GM12878 (cell line): ENCODE measurements around the gene LPCAT4. TPM values are rescaled to one million over a fixed set of nuclear protein-coding genes. Genes with fewer than 3 reads are reported as not detected.

Experiments used
- ATAC-seq: fragments of 200-7000 bp; cut with Tn5 transposase; 3 replicates; pipeline ENCODE4 v1.9.1; 2020; ENCODE audit warnings: mild to moderate bottlenecking, moderate library complexity
- BruUV-seq: library from RNA; stranded (reverse); fragments of 400-500 nt; replicated peaks from 2 replicates; lab custom pipeline; 2021; lab: Mats Ljungman, UMichigan
- CTCF ChIA-PET: fragments of 300-600 bp; sonication (Branson Sonifier 250); formaldehyde crosslinking; extraction: SDS; loops from one replicate; lab custom pipeline; 2021; ENCODE audit warnings: inconsistent platforms; lab: Yijun Ruan, JAX
- POLR2A ChIA-PET: fragments of 350-600 bp; formaldehyde crosslinking; extraction: SDS; loops from one replicate; lab custom pipeline; 2021; ENCODE audit warnings: inconsistent platforms; lab: Charles Lee
- RAD21 ChIA-PET: fragments of 300-600 bp; sonication (Branson Sonifier 250); formaldehyde crosslinking; loops from one replicate; lab custom pipeline; 2023; ENCODE audit warnings: antibody characterized with exemption; ENCODE audit not compliant: unreplicated experiment; lab: Charles Lee
- SMC1A ChIA-PET: fragments of 300-600 bp; sonication (Branson Sonifier 250); formaldehyde crosslinking; loops from one replicate; lab custom pipeline; 2023; ENCODE audit not compliant: unreplicated experiment, uncharacterized antibody; lab: Charles Lee
- DNase-seq: peaks from one replicate; pipeline ENCODE4 v3.0.0-alpha.2; 2011; ENCODE audit warnings: low read depth, low spot score
- FAIRE-seq: peaks from 3 replicates; lab custom pipeline; 2011; peaks lifted over from hg19 to GRCh38; lab: Jason Lieb, UNC
- H2AFZ ChIP-seq: 2 replicates; pipeline ENCODE4 v1.6.0; 2011; ENCODE audit warnings: low read depth, low read length, control low read depth; ENCODE audit not compliant: control insufficient read depth
- H3K27ac ChIP-seq: 2 replicates; pipeline ENCODE4 v1.5.1; 2011; ENCODE audit warnings: control low read depth; ENCODE audit not compliant: control insufficient read depth, insufficient read depth
- H3K27me3 ChIP-seq, 2 experiments: replicated peaks in 1 of 2; 2 replicates each; pipeline versions ENCODE4 v1.6.0 to v1.6.1; 2011; ENCODE audit warnings: low read length in 1 of 2; ENCODE audit not compliant: control insufficient read depth in 2 of 2, insufficient read depth in 2 of 2
- H3K36me3 ChIP-seq, 2 experiments: 2 replicates each; pipeline ENCODE4 v1.5.1; 2011; ENCODE audit warnings: low read length in 1 of 2; ENCODE audit not compliant: control insufficient read depth in 2 of 2, insufficient read depth in 2 of 2
- H3K4me1 ChIP-seq: 2 replicates; pipeline ENCODE4 v1.6.1; 2011; ENCODE audit warnings: mild to moderate bottlenecking, low read length, moderate library complexity, mixed read lengths; ENCODE audit not compliant: control insufficient read depth, insufficient read depth
- H3K4me2 ChIP-seq: 2 replicates; pipeline ENCODE4 v1.6.0; 2011; ENCODE audit warnings: control low read depth; ENCODE audit not compliant: control insufficient read depth, insufficient read depth
- H3K4me3 ChIP-seq: fragments of 200-600 bp; sonication (generic); 2 replicates; pipeline ENCODE4 v1.5.1; 2016
- H3K79me2 ChIP-seq: 2 replicates; pipeline ENCODE4 v1.6.0; 2011; ENCODE audit warnings: low read length; ENCODE audit not compliant: control insufficient read depth, insufficient read depth
- H3K9ac ChIP-seq: 2 replicates; pipeline ENCODE4 v1.8.0; 2011; ENCODE audit warnings: low read length, control low read depth, mixed read lengths; ENCODE audit not compliant: control insufficient read depth, insufficient read depth
- H3K9me3 ChIP-seq: replicated peaks from 3 replicates; pipeline ENCODE4 v1.5.1; 2011; ENCODE audit warnings: mild to moderate bottlenecking, low read length; ENCODE audit not compliant: control insufficient read depth, insufficient read depth
- H4K20me1 ChIP-seq: 2 replicates; pipeline ENCODE4 v1.6.0; 2011; ENCODE audit not compliant: control insufficient read depth, insufficient read depth
- BCL11A ChIP-seq: IDR thresholded peaks from 2 replicates; pipeline ENCODE4 v1.6.1; 2011; ENCODE audit warnings: low read depth, low read length
- CEBPB ChIP-seq, 2 experiments: fragments of 150-350 bp in 1 of 2; IDR thresholded peaks; 2 replicates each; pipeline ENCODE4 v1.6.1; 2012 to 2014; ENCODE audit warnings: low read depth in 2 of 2, low read length in 2 of 2, borderline replicate concordance in 1 of 2, inconsistent platforms in 1 of 2
- EP300 ChIP-seq, 2 experiments: fragments of 150-350 bp in 1 of 2; IDR thresholded peaks; 2 replicates each; pipeline ENCODE4 v1.6.1; 2011 to 2012; ENCODE audit warnings: low read depth in 2 of 2, low read length in 2 of 2, borderline replicate concordance in 1 of 2, improper control_type of control experiment in 1 of 2, inconsistent platforms in 1 of 2; ENCODE audit not compliant: control insufficient read depth in 1 of 2
- GATAD2B ChIP-seq: fragments of 450-650 bp; conservative IDR thresholded peaks from 2 replicates; pipeline ENCODE4 v1.6.1; 2017; ENCODE audit warnings: low read depth, mild to moderate bottlenecking, moderate library complexity
- HCFC1 ChIP-seq: fragments of 150-350 bp; IDR thresholded peaks from 2 replicates; pipeline ENCODE4 v1.6.1; 2014; ENCODE audit warnings: low read length
- HDAC2 ChIP-seq: fragments of 200-600 bp; sonication (generic); IDR thresholded peaks from 2 replicates; pipeline ENCODE4 v1.6.1; 2017
- IKZF1 ChIP-seq: fragments of 450-650 bp; conservative IDR thresholded peaks from 2 replicates; pipeline ENCODE4 v1.6.1; 2017; ENCODE audit warnings: antibody characterized with exemption, mild to moderate bottlenecking
- IRF5 ChIP-seq: fragments of 450-650 bp; IDR thresholded peaks from 2 replicates; pipeline ENCODE4 v1.6.1; 2017; ENCODE audit warnings: borderline replicate concordance
- MEF2A ChIP-seq: IDR thresholded peaks from 2 replicates; pipeline ENCODE4 v1.6.1; 2011; ENCODE audit warnings: low read depth, mild to moderate bottlenecking, low read length, moderate library complexity; ENCODE audit not compliant: insufficient read depth
- MTA2 ChIP-seq: fragments of 450-650 bp; IDR thresholded peaks from 2 replicates; pipeline ENCODE4 v1.6.1; 2016; ENCODE audit warnings: low read depth, mild to moderate bottlenecking, moderate library complexity
- NR2C1 ChIP-seq: fragments of 450-650 bp; IDR thresholded peaks from 2 replicates; pipeline ENCODE4 v1.6.1; 2017; ENCODE audit warnings: antibody characterized with exemption, mild to moderate bottlenecking, moderate library complexity
- NR2C2 ChIP-seq: IDR thresholded peaks from 2 replicates; pipeline ENCODE4 v1.6.1; 2011; ENCODE audit warnings: borderline replicate concordance, low read depth; ENCODE audit not compliant: control insufficient read depth, insufficient read length
- PAX5 ChIP-seq: IDR thresholded peaks from 2 replicates; pipeline ENCODE4 v1.6.1; 2011; ENCODE audit warnings: low read depth, low read length, borderline replicate concordance
- RELB ChIP-seq: fragments of 450-650 bp; IDR thresholded peaks from 2 replicates; pipeline ENCODE4 v1.6.1; 2017; ENCODE audit warnings: low read depth, mild to moderate bottlenecking, moderate library complexity
- SMAD1 ChIP-seq: fragments of 450-650 bp; IDR thresholded peaks from 2 replicates; pipeline ENCODE4 v1.6.1; 2018; ENCODE audit warnings: mild to moderate bottlenecking, low read depth; ENCODE audit not compliant: partially characterized antibody
- SMARCA5 ChIP-seq: fragments of 450-650 bp; IDR thresholded peaks from 2 replicates; pipeline ENCODE4 v1.6.1; 2017; ENCODE audit warnings: mild to moderate bottlenecking
- SRF ChIP-seq, 2 experiments: IDR thresholded peaks; 2 replicates each; pipeline ENCODE4 v1.6.1; 2011; ENCODE audit warnings: low read depth in 2 of 2, low read length in 2 of 2, mild to moderate bottlenecking in 1 of 2, moderate library complexity in 1 of 2
- ZSCAN29 ChIP-seq: fragments of 450-650 bp; IDR thresholded peaks from 2 replicates; pipeline ENCODE4 v1.6.1; 2017; ENCODE audit warnings: mild to moderate bottlenecking, moderate library complexity
- WGBS: methylation state at CpG from one replicate; pipeline ENCODE4 v1.1.6; 2016; ENCODE audit warnings: low lambda C conversion rate; ENCODE audit not compliant: insufficient replicate concordance, insufficient coverage; ENCODE audit errors: missing lambda C conversion rate; 5-methylcytosine and 5-hydroxymethylcytosine counted together
- in situ Hi-C: fragments of 300-500 bp; cut with MboI; formaldehyde crosslinking; loops from 9 replicates; pipeline ENCODE4 v1.14.3; 2018; ENCODE audit warnings: mixed read lengths
- intact Hi-C: fragments of 100-400 bp; cut with micrococcal nuclease; formaldehyde crosslinking; loops from one replicate; pipeline ENCODE4 v1.14.2; 2022; ENCODE audit not compliant: unreplicated experiment
- polyA plus RNA-seq, 11 experiments: library from polyadenylated mRNA; depleted of rRNA in 4 of 11; unstranded in 6 of 11; stranded (reverse) in 5 of 11; fragments of >200 nt; fragmentation: Nextera tagmentation in 4 of 11; fragmentation: Illumina TruSeq in 1 of 11; extraction: Ambion mirVana in 4 of 11; extraction: Trizol in 1 of 11; gene quantifications; 1 replicate in 1 of 11; 2 replicates in 10 of 11; pipeline versions ENCODE4 v1.2.1 to v1.2.3, GENCODE V29; 2011 to 2016; ENCODE audit warnings: inconsistent platforms in 2 of 11, missing spikeins in 2 of 11, low read depth in 1 of 11
- total RNA-seq, 4 experiments: library from RNA; depleted of rRNA in 3 of 4; stranded (reverse); fragments of >200 nt in 3 of 4; fragmentation: Illumina TruSeq in 1 of 4; extraction: Trizol in 1 of 4; gene quantifications; 2 replicates each; pipeline versions ENCODE4 v1.2.1 to v1.2.3, GENCODE V29; 2013 to 2021
- TF ChIP-seq, protein P1 (sequence below): IDR thresholded peaks from 2 replicates; pipeline ENCODE4 v1.6.1; 2011; ENCODE audit warnings: mild to moderate bottlenecking, low read depth, low read length, moderate library complexity; ENCODE audit not compliant: insufficient replicate concordance

The LPCAT4 gene
- total and polyA plus RNA-seq, 10 of the 15 experiments (the other 5 are each of a cell fraction or from before 2014, with no cell fraction given), result 14.4 to 57.2 (median 33.0) TPM

DNA sequence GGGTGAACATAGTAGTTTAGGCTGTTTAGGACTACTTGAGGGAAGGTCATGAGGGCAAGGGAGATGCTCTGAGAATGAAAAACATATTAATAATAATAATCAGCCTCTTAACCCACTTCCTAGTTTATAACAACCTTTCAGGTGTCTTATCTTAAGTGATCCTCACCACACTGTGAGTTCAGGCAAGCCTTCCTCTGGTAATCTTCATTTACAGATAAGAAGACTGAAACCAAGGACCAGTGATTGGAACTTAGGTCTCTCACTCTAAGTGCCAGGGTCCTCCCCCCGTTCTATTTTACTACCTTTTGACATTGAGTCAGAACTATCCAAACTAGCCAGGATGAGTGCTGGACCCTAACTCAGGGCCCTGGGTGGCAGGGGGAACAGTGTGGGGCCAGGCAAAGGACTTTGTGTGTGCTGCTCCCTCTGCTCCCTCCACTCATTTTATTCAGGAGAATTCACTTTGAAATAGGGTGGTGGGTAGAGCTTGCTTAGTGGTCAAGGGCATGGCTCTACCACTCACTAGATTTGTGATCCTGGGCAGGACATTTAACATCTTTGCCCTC lies 18.2 kb downstream of the LPCAT4 start (continued):
- no peak for TF ChIP-seq NR2C2
- no peak for TF ChIP-seq GATAD2B
- no peak for TF ChIP-seq SMAD1
- TF ChIP-seq, all 136 proteins: peak for 0

DNA sequence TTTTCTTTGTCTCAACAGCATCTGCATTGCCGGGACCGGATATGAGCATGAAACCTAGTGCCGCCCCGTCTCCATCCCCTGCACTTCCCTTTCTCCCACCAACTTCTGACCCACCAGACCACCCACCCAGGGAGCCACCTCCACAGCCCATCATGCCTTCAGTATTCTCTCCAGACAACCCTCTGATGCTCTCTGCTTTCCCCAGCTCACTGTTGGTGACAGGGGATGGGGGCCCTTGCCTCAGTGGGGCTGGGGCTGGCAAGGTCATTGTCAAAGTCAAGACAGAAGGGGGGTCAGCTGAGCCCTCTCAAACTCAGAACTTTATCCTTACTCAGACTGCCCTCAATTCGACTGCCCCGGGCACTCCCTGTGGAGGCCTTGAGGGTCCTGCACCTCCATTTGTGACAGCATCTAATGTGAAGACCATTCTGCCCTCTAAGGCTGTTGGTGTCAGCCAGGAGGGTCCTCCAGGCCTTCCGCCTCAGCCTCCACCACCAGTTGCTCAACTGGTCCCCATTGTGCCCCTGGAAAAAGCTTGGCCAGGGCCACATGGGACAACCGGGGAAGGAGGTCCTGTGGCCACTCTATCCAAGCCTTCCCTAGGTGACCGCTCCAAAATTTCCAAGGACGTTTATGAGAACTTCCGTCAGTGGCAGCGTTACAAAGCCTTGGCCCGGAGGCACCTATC lies 18.9 kb downstream of the LPCAT4 start:
- intact Hi-C loops (no loop called here), in situ Hi-C loops (no loop called here)
- Histone ChIP-seq H3K9me3 (no peaks in the 10 kb centered on the region), H3K4me2 (no peak overlapping the region), H3K9ac (no peak overlapping the region), H3K27me3 (no peaks in the 10 kb centered on the region), H2AFZ (no peak overlapping the region), H3K79me2 (no peaks in the 10 kb centered on the region), H3K36me3 (no peaks in the 10 kb centered on the region), H4K20me1 (no peaks in the 10 kb centered on the region), H3K27ac (no peak overlapping the region), H3K4me1 (no peaks in the 10 kb centered on the region), H3K4me3 (no peak overlapping the region)
- DNase-seq (no peak), FAIRE-seq (no peak), ATAC-seq (no peak)
- CTCF ChIA-PET, result no interaction called here
- 66% methylated on average over 13 of the region's 13 CpGs for WGBS
- BruUV-seq, result no TSS peak
- POLR2A ChIA-PET, result no interaction called here
- RAD21 ChIA-PET, result no interaction called here
- SMC1A ChIA-PET, result no interaction called here
- TF ChIP-seq, protein P1, sequence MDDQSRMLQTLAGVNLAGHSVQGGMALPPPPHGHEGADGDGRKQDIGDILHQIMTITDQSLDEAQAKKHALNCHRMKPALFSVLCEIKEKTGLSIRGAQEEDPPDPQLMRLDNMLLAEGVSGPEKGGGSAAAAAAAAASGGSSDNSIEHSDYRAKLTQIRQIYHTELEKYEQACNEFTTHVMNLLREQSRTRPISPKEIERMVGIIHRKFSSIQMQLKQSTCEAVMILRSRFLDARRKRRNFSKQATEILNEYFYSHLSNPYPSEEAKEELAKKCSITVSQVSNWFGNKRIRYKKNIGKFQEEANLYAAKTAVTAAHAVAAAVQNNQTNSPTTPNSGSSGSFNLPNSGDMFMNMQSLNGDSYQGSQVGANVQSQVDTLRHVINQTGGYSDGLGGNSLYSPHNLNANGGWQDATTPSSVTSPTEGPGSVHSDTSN, result no peak
- TF ChIP-seq IKZF1, result no peak
- TF ChIP-seq HDAC2, result no peak
- no peak for TF ChIP-seq RELB
- no peak for TF ChIP-seq PAX5
- TF ChIP-seq MTA2, result no peak
- TF ChIP-seq CEBPB (IDR thresholded peaks at IDR 0.05; ENCODE audit: borderline replicate concordance in 1 of 2, low read depth in 2 of 2, low read length in 2 of 2), result no peak
- TF ChIP-seq SMARCA5, result no peak
- no peak for TF ChIP-seq IRF5
- TF ChIP-seq BCL11A, result no peak
- no peak for TF ChIP-seq EP300 (IDR thresholded peaks at IDR 0.05; ENCODE audit: borderline replicate concordance in 1 of 2, control insufficient read depth in 1 of 2, low read depth in 2 of 2, low read length in 2 of 2)
- TF ChIP-seq SRF (IDR thresholded peaks at IDR 0.05; ENCODE audit: low read depth in 2 of 2, low read length in 2 of 2), result no peak
- TF ChIP-seq MEF2A, result no peak
- no peak for TF ChIP-seq ZSCAN29
- TF ChIP-seq NR2C1, result no peak
- no peak for TF ChIP-seq HCFC1
